Osteocyte (in vitro differentiated cells): ENCODE measurements around the gene EPHA10. TPM values are rescaled to one million over a fixed set of nuclear protein-coding genes. Genes with fewer than 3 reads are reported as not detected.

Experiments
- DNase-seq: peaks from one replicate; pipeline ENCODE4 v3.0.0; 2021; ENCODE audit warnings: mixed read lengths; ENCODE audit not compliant: unreplicated experiment; ENCODE audit errors: extremely low spot score
- H3K27ac Mint-ChIP-seq: one replicate; pipeline ENCODE4 v1.8.0; 2021; ENCODE audit warnings: mild to moderate bottlenecking, mixed read lengths; ENCODE audit not compliant: unreplicated experiment
- H3K27me3 Mint-ChIP-seq: one replicate; pipeline ENCODE4 v1.8.0; 2021; ENCODE audit warnings: mixed read lengths; ENCODE audit not compliant: unreplicated experiment
- H3K36me3 Mint-ChIP-seq: one replicate; pipeline ENCODE4 v1.8.0; 2021; ENCODE audit warnings: mixed read lengths; ENCODE audit not compliant: unreplicated experiment
- H3K4me1 Mint-ChIP-seq: one replicate; pipeline ENCODE4 v1.8.0; 2021; ENCODE audit warnings: mixed read lengths; ENCODE audit not compliant: unreplicated experiment
- H3K4me3 Mint-ChIP-seq: one replicate; pipeline ENCODE4 v1.8.0; 2021; ENCODE audit warnings: mild to moderate bottlenecking, moderate library complexity, mixed read lengths; ENCODE audit not compliant: unreplicated experiment
- H3K9me3 Mint-ChIP-seq: one replicate; pipeline ENCODE4 v1.8.0; 2021; ENCODE audit warnings: mixed read lengths; ENCODE audit not compliant: unreplicated experiment
- CTCF ChIP-seq: fragments of 200-600 bp; sonication (generic); IDR thresholded peaks from 2 replicates; pipeline ENCODE4 v1.5.0; 2021; ENCODE audit warnings: antibody characterized with exemption, mild to moderate bottlenecking, moderate library complexity
- total RNA-seq: library from RNA; stranded (reverse); gene quantifications from 2 replicates; pipeline ENCODE4 v1.2.1, GENCODE V29; 2021

EPHA10 gene
- total RNA-seq, 1 donor from 2014 or later: not detected

- Mint-ChIP-seq H3K27me3 (peaks cover 3% of the 10 kb centered on the region), H3K4me1 (peaks cover 9% of the 10 kb centered on the region), H3K9me3 (no peaks in the 10 kb centered on the region), H3K4me3 (no peak overlapping the region), H3K27ac (no peak overlapping the region), H3K36me3 (peaks cover 14% of the 10 kb centered on the region)
- DNase-seq: no peak
- TF ChIP-seq CTCF: no peak
These were observed 32.9 kb upstream of the EPHA10 start for GRCh38 chr1:37797750-37798345.

GRCh38 chr1:37795340-37796125, 30.6 kb upstream of the EPHA10 start:
- DNase-seq: no peak
- Mint-ChIP-seq H3K27me3 (peaks cover 19% of the 10 kb centered on the region), H3K4me1 (peaks cover 9% of the 10 kb centered on the region), H3K27ac (no peak overlapping the region), H3K36me3 (peaks cover 3% of the 10 kb centered on the region), H3K9me3 (no peaks in the 10 kb centered on the region), H3K4me3 (peak overlapping the region; percentile 68)
- TF ChIP-seq CTCF: no peak

- peak overlapping the region; percentile 68 for H3K4me3 Mint-ChIP-seq
- peaks cover under 1% of the 10 kb centered on the region for H3K36me3 Mint-ChIP-seq
- H3K9me3 Mint-ChIP-seq: no peaks in the 10 kb centered on the region
- peaks cover 9% of the 10 kb centered on the region for H3K4me1 Mint-ChIP-seq
- H3K27ac Mint-ChIP-seq: no peak overlapping the region
- TF ChIP-seq CTCF: no peak
- H3K27me3 Mint-ChIP-seq: peaks cover 23% of the 10 kb centered on the region
- no peak for DNase-seq
These were observed 29.7 kb upstream of the EPHA10 start for GRCh38 chr1:37794372-37795339.

GRCh38 chr1:37793773-37794371, 29.0 kb upstream of the EPHA10 start, which contains the start of gene MANEAL:
MANEAL (plus strand) TSS chr1:37793847; CDS start chr1:37794183, 336 bp downstream.
- Mint-ChIP-seq H3K27me3 (peaks cover 23% of the 10 kb centered on the region), H3K36me3 (no peaks in the 10 kb centered on the region)

More at GRCh38 chr1:37793773-37794371, 29.0 kb upstream of the EPHA10 start, which contains the start of gene MANEAL:
- Mint-ChIP-seq H3K4me1 (peaks cover 9% of the 10 kb centered on the region), H3K4me3 (peak within 1 kb of the TSS; percentile 68), H3K9me3 (no peaks in the 10 kb centered on the region), H3K27ac (no peak within 1 kb of the TSS)
- TF ChIP-seq CTCF: no peak
- peak; percentile 87 for DNase-seq
